LoVo (cell line): ENCODE measurements around the gene CD244.
"Not testable (repeated sequence)": the region's sequence is repeated elsewhere in the genome, so short reads cannot be mapped to it uniquely, and the experiment has no call there.

Experiments
- DNase-seq: peaks from one replicate; pipeline ENCODE4 v3.0.0-alpha.2; 2016; ENCODE audit warnings: low spot score

Gene CD244

GRCh38 chr1:160877221-160877620, 14.5 kb upstream of the CD244 start:
- DNase-seq, result no peak

GRCh38 chr1:160876311-160876710, 13.6 kb upstream of the CD244 start:
- DNase-seq, result no peak

GRCh38 chr1:160875591-160875990, 12.9 kb upstream of the CD244 start:
- DNase-seq, result not testable (repeated sequence)

GRCh38 chr1:160874935-160875334, 12.2 kb upstream of the CD244 start:
- DNase-seq, result no peak

GRCh38 chr1:160868141-160868540, 5.5 kb upstream of the CD244 start:
- DNase-seq, result no peak

GRCh38 chr1:160867651-160868050, 5.0 kb upstream of the CD244 start:
- not testable (repeated sequence) for DNase-seq

GRCh38 chr1:160866695-160867260, 4.1 kb upstream of the CD244 start:
- DNase-seq, result no peak

- no peak for DNase-seq
These were observed 3.5 kb upstream of the CD244 start for GRCh38 chr1:160866001-160866694.

- DNase-seq, result no peak
These were observed 2.6 kb upstream of the CD244 start for GRCh38 chr1:160865337-160865736.

- no peak for DNase-seq
These were observed 1.5 kb upstream of the CD244 start for GRCh38 chr1:160864173-160864572.

- no peak for DNase-seq
These were observed 1.1 kb upstream of the CD244 start for GRCh38 chr1:160863774-160864131.

GRCh38 chr1:160863061-160863773, 530 bp upstream of the CD244 start:
- no peak for DNase-seq

- DNase-seq, result no peak
These were observed 1.7 kb downstream of the CD244 start for GRCh38 chr1:160860840-160861505.

- no peak for DNase-seq
These were observed 3.5 kb downstream of the CD244 start for GRCh38 chr1:160859166-160859565.

GRCh38 chr1:160858507-160858906, 4.2 kb downstream of the CD244 start:
- no peak for DNase-seq

- no peak for DNase-seq
These were observed 4.6 kb downstream of the CD244 start for GRCh38 chr1:160858097-160858496.

GRCh38 chr1:160855181-160855981, 7.3 kb downstream of the CD244 start:
- DNase-seq, result no peak

- no peak for DNase-seq
These were observed 8.9 kb downstream of the CD244 start for GRCh38 chr1:160853754-160854153.

- DNase-seq, result no peak
These were observed 9.7 kb downstream of the CD244 start for GRCh38 chr1:160853014-160853413.

GRCh38 chr1:160850993-160851392, 11.7 kb downstream of the CD244 start:
- DNase-seq, result no peak

- no peak for DNase-seq
These were observed 12.1 kb downstream of the CD244 start for GRCh38 chr1:160850541-160850940.

- no peak for DNase-seq
These were observed 16.4 kb downstream of the CD244 start for GRCh38 chr1:160846281-160846680.
